Posterior cingulate gyrus (tissue), 11 donors: ENCODE measurements around the gene DERL3.

ENCODE experiments used
- DNase-seq, 10 donors: peaks; one replicate each; pipeline versions ENCODE4 v3.0.0 to v3.0.0-alpha.2; 2020 to 2021; ENCODE audit warnings: mixed read lengths in 3 of 10
- intact Hi-C: fragments of 100-400 bp; cut with DNase I; formaldehyde crosslinking; loops from one replicate; pipeline ENCODE4 v1.15.1; 2023

DERL3 gene

DNA sequence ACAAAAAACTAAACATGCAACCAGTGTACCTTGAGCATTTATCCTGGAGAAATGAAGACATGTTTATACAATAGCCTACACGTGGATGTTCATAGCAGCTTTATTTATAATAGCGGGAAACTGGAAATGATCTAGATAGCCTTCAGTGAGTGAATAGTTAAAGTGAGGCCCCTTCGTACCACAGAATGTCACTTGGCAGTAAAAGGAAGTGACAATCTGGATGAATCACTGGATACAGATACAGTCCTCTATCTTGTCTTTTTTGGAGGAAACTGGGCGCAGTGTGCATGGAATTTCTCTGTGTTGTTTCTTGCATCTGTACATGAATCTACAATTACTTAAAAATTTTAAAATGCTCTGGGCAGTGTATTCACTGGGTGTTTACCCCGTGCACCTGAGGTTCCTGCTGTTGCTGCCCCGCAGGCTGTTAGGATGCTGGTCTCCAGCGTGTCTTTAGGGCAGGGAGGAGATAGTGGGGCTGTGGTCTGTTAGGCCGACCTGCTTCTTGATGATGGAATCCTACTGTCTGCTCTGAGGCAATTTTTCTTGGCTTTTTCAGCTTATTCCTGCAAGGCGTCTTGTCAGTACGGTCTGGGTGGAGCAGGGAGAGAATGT lies 23.2 kb downstream of the DERL3 start:
- peak in 1 of 10 donors; percentile 24 for DNase-seq
- intact Hi-C loops = no loop called here

DNA sequence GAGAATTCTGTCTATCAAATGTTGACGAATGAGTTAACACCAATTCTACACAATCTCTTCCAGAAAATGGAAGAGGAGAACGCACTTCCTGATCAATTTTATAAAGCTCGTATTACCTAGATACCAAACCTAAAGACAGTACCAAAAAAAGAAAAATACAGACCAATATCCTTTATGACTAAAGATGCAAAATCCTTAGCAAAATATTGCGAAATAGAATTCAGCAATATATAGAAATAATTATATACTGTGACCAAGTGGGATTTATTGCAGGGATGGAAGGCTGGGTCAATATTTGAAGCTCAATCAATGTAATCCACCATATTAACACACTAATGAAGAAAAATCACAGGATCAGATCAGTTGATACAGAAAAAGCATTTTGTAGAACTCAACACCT lies 26.4 kb downstream of the DERL3 start:
- DNase-seq = no peak
- intact Hi-C loops = no loop called here

DNA sequence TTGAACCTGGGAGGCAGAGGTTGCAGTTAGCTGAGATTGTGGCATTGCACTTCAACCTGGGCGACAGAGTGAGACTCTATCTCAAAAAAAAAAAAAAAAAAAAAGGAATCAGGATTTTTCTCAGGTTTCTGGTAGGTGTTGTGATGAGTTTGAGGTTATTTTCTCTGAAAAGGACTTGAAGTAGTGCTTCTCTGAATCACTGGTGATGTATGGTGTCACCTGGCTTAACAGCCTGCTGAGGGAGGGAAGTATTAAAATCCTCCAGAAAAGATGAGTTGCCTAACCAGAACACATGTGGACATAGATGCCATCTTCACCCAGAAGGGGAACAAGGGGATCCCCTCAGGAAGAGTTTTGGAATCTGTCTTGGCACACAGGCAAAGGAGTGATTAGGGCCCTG lies 32.0 kb downstream of the DERL3 start:
- DNase-seq = no peak
- intact Hi-C loops = no loop called here

DNA sequence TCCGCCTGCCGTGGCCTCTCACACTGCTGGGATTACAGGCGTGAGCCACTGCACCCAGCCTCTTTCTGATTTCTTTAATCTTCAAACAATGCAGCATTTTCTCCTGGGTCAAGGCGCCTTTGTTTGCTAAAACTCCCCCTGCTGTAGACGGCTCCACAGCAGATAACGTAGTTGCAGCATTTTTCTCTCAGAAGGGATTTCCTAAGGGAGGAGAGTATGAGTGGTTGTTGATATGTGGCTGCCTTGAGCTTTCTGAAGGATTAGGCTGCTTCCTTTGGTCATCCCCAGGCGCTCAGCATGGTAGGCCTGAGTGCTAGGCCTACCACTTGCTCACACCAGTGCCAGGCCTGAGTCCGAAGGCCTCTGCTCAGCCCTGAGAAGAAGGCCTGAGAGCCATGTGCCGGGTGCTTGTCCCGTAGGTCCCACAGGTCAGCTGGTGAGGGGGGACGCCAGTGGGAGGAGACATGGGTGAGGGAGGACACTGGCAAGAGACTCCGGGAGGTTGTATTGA lies 34.0 kb downstream of the DERL3 start:
- intact Hi-C loops = no loop called here
- peak in 3 of 10 donors; percentile 10 to 42 (median 22) for DNase-seq

DNA sequence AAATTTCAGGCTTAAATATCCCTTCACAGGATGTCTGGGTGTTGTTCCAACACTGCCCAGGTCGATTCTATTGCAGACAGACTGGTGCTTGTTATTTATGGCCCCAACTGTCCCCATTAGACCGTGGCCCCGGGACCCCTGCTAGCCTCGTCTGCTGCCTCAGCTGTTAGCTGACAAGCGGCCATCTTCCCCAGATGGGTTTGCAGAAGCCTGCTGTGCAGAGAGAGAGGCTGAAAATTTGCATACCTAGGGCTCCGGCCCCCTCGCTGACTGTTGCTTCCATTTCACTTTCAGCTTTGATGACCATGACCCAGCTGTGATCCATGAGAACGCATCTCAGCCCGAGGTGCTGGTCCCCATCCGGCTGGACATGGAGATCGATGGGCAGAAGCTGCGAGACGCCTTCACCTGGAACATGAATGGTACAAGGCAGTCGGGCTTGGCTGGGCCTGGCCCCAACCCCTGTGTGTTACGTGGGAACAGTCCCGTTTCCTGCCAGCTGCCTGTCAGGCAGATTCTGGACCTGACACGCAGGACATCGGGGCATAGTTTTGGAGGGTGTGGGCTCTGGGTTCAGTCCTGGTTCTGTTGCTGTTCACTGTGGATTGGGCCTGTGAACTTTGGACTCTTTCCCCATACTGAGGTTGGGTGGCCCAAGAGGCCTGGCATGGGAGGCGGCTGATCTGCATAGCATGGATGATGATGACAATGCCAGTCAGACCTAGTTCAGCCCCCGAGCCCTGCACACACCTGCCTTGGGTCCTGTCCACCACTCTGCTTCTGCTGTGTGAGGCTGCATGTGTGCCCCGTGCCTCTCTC lies 35.6 kb downstream of the DERL3 start:
- intact Hi-C loops = no loop called here
- peak in 3 of 10 donors; percentile 59 to 73 (median 62) for DNase-seq

DNA sequence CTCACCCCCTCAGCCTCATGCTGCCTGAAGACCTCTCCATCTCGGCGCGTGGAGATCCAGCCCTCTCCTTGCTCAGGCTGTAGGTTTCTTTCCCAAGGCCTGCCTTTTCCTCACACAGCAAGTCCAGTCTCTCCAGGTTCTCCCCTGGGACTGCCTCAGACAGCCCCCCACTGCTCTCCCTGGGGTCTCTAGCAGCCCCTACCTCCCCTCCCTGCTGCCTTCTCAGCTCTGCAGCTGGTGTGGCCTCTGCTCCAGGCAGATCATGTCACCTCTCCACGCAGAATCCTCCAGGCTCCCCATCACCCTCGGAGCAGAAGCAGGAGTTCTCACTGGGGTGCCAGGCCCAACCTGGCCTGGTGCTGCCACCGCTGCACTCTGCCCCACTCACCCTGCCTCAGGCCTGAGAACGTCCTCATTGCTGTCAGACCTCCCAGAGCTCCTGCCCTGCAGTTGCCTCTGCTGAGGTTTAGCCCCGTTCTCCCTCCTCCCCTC lies 36.9 kb downstream of the DERL3 start:
- intact Hi-C loops = no loop called here
- peak in 2 of 10 donors; percentile 58 to 59 for DNase-seq

DNA sequence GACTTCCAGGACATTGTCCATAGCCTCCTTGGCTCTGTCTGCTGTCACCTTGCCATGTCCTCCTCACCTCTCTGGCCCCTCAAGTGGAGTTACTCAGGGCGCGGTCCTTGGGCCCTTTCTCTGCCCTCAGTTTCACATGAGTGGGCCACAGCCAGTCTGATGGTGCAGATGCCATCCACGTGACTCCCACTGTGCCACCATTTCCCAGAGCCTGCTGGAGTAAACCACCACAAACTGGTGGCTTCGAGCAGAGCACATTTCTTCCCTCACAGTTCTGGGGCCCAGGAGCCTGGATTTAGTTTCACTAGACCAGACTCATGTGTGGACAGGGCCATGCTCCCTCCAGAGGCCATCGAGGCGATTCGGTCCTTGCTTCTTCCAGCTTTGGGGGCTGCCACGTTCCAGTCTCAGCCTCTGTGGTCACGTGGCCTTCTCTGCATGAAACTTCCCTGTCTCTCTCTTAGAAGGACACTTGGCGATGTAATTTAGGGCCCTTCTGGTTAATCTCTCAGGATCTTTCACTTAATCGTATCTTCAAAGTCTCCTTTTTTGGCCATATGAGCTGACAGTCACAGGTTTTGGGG lies 37.5 kb downstream of the DERL3 start:
- intact Hi-C loops = no loop called here
- DNase-seq = peak in 2 of 10 donors; percentile 20 to 39

DNA sequence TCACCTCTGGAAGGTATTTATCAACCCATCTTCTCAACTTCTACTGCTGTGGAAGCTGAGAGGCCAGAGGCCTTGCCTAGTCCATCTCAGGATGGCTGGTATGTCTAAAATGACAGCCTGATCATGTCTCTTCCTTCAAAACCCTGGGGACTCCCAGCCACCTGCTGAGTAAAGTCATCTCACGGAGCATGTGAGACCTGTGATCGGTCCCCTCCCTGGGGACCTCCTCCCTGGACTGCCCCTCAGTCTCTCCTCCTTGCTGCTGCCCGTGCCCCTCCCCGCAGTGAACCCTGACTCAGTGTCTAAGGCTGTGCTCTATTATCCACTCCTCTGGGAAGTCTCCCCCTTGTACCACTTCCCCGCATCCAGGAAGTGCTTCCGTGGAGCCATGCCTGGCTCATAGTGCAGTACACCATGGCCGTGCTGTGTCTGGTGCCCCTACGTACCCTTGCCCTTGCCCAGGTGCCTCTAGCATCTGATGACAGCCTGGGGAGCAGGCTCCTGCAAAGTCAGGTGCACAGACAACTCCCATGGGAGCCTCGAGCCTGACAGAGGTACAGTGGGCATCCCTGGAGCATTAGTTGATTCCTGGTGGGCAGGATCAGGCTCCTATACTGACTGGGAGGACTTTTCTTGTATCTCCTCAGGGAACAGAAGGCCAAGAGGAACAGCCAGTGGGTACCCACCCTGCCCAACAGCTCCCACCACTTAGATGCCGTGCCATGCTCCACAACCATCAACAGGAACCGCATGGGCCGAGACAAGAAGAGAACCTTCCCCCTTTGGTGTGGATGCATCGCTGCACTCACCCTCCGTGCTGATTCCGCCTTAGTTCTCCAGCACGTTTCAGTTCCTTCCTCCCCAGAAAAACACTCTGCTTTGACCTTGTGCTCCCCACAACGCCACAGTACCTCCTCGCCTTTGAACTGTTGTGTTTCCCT lies 38.2 kb downstream of the DERL3 start:
- DNase-seq = peak in 2 of 10 donors; percentile 47 to 63
- intact Hi-C loops = no loop called here

DNA sequence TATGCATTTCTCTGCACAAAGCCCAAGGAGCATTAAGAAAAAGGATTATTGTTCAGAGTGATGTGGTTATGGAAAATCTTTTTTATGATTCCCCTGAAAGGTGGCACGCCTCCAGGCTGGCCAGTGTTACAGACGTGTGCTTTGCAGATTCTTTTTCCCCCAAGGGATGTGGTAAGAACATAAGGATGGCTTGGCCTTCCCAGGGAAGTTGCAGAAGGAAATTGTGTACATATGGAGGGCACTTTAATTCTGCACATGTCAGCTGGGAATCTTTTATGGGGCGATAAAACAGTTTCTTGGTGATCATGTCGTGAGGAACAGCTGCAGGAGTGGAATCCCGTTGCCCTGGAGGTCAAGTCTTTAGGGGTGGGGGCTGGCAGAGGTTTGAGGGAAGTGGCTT lies 42.3 kb downstream of the DERL3 start:
- intact Hi-C loops = no loop called here
- DNase-seq = no peak

DNA sequence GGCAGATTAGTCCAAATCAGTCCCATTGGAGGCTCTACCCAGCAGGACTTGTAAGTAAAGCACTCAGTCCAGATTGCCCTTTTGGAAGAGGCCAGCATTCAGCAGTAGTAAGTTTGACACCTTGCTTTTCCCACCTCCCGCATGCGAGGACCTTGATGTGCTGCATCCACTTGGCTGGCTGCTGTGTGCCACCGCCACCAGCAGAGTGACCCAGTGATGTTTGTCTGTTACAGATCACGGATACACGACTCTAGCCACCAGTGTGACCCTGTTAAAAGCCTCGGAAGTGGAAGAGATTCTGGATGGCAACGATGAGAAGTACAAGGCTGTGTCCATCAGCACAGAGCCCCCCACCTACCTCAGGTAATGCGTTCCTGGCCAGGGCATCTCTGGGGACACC lies 45.5 kb downstream of the DERL3 start:
- peak in 2 of 10 donors; percentile 22 to 27 for DNase-seq
- intact Hi-C loops = no loop called here

DNA sequence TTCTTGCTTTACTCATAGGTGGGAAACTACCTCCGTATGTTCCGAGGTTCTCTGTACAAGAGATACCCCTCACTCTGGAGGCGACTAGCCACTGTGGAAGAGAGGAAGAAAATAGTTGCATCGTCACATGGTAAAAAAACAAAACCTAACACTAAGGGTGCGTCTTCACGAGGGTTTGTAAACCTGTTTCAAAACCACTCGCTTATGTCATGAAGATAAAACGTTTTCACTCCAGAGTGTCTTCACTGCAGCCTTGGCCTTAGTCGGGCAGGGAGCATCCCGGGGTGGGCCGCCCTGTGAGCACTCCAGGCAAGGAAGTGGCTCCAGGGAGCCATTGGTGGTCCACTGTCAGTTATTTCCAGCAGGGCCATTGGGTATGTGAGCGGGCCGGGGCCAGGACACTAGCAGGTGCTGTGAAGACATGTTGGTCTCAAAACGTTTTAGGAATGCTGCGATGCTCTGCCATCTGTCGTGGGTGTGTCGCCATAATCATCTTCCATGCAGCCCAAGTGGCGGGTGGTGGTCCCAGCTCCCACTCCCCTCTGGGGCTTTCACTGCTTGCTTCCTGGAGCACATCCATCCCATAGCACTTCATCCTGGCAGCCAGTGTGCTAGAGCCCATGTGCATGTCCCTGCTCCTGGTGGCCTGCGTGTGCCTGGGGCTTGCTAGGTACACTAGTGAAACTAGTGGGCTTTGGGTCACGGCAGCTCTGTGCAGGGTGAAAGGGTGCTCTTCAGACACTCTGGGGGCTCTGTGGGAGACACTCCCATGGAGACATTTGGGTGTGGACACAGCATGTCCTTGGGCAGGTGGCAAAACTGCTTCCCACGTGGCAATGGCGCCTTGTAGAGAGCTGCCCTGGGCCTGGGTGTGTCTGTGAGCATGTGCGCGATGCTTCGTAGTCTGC lies 46.8 kb downstream of the DERL3 start:
- intact Hi-C loops = no loop called here
- DNase-seq = peak in 1 of 10 donors; percentile 40

DNA sequence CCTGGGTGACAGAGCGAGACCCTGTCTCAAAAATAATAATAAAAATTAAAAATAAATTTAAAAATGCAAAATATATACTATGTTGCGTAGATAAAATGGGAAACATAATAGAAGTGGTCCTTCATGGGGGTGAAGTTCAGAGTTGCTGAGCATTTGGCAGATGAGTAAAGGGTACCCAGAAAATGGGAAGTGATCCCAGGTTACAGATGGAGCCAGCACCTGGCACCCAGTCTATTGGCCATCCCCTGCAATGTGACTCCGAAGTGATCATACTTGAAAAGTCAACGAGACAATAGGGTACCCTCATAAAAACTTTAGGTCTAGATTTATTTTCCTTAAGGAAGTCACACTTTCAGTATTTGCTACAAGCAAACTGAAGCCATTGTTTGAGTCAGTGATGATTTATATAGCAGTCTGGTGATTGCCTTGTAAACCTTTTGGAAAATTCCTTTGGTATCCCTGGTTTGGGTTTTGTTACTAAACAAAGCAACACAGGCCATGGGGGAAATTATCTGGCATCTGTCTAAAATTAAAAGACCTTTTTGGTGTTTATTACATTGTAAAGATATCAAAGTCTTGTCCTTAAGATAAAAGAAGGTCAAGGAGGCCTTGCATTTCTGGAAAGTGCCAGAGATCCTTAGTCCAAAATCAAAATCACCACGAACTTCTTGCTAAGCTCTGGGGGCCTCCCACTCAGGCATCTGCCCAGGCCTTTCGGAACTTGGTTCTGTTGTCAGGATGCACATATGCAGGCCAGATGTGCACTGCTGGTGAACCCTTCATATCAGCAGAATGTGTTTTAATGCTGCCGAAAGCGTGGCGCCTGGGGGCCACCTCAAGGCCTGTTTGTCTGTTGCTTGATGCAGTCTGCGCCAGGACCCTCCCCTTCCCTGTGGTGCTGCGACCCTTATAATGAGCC lies 47.7 kb downstream of the DERL3 start:
- peak in 2 of 10 donors; percentile 19 to 42 for DNase-seq
- intact Hi-C loops = no loop called here

DNA sequence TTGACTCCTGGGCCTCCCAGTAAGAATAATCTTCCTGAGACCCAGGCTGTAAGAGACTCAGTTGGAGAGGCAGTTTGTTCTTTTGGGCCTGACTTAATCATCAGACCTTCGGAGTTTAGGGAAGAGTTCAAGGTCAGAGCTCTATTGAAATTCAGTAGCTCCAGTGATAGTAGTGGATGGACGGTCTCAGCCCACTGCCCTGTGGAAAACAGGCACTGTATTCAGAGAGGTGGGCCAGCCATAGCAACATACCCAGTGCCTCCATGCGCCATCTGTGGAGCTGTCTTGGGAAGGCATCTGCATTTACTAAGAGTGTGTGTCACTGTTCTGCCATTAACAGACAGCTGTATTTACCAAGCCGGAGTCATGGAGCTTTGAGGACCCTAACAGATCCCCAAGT lies 49.2 kb downstream of the DERL3 start:
- DNase-seq = peak in 3 of 10 donors; percentile 40 to 81 (median 52)
- intact Hi-C loops = no loop called here

DNA sequence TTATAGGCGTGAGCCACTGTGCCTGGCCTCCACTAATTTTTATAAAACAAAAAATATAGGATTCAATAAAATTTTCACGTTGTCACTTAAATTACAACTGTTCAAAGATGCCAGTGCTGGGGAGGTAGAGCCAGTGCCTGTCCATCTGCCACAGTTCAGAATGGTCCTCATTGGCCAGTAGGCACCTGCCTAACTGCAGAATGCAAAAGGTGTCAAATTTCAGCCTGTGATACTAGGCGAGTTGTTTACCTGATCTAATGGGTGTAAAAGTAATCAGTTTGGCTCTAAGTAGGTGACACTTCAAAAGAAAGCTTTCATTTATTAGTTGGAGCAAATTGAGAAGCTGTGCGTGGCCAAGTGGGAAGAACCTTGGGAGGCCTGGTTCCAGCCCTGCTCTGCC lies 49.7 kb downstream of the DERL3 start:
- intact Hi-C loops = no loop called here

DNA sequence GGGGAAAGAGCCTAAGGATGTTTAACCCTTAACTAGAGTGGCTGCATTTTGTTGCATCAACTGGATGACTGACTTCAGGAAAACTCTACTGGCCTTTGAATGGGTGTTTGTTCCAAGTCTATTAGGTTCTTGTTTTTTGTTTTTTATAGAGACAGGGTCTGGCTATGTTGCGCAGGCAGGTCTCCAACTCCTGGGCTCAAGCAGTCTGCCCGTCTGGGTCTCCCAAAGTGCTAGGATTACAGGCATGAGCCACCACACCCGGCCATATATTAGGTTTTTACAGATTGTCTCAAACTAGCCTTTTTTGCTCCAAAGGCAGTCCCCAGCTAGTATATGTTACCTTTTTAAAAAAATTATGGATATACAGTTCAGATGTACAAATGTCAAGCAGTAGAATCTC lies 50.9 kb downstream of the DERL3 start:
- intact Hi-C loops = no loop called here
- DNase-seq = peak in 1 of 10 donors; percentile 50

More for the DNA sequence above, 49.7 kb downstream of the DERL3 start:
- DNase-seq = peak in 2 of 10 donors; percentile 0 to 10

DNA sequence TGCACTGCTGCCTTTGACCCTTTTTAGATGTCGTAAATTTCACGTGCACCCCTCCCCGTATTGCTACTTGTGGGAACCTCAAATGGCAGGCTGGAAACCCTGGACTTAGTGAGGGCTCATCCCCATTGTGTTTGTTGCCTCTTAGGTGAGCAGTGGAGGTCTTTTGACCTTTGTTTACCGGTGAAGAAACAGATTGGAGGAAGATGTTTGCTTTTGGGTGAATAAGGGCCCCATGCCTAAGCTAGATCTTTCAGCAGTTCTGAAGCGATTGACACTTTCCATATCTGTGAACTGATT lies 51.3 kb downstream of the DERL3 start:
- no peak for DNase-seq
- intact Hi-C loops = no loop called here

DNA sequence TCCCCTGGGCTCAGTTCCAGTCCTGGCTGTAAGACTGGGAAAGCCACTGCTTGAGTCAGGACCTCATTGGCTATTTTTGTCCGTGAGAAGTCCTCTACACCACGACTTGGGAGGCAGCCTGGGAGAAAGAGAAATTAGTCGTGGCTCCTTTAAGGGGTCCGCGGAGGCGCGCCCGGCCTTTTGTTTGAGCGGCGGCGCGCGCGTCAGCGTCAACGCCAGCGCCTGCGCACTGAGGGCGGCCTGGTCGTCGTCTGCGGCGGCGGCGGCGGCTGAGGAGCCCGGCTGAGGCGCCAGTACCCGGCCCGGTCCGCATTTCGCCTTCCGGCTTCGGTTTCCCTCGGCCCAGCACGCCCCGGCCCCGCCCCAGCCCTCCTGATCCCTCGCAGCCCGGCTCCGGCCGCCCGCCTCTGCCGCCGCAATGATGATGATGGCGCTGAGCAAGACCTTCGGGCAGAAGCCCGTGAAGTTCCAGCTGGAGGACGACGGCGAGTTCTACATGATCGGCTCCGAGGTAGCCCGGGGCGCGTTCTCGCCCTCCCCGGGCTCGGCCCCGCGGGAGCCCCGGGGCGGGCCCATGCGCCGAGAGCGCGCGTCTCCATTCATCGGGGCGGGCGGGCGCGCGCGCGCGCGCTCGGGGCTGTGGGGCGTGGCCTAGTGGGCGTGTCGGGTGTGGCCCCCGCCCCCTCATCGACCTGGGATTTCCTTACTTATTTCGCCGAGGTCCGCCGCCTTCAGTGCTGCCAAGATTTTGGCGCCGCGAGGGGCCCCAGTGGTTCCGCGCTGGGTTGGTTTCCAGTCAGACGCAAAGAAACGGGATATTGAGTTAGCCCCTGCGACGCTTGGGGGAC lies 51.8 kb downstream of the DERL3 start, which contains the start of gene SMARCB1:
SMARCB1 (plus strand) TSS at position 215 of the 848 bp plus-strand sequence; CDS start at position 419, 204 bp downstream.
- DNase-seq = peak; percentile 73 to 98 (median 83)
- intact Hi-C loops = no loop called here
